ENCODE data around the gene BEND6.

DNA sequence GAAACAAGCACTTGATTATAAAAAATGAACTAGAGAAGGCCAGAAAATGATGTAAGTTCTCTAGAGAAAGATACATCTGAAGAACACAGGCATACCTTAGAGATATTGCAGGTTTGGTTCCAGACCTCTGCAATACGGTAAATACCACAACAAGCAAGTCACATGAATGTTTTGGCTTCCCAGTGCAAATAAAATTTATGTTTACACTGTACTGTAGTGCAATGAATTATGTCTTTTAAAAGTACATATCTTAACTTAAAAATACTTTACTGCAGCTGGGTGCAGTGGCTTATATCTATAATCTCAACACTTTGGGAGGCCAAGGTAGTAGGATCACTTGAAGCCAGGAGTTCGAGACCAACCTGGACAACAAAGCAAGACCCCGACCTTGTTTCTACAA, 80.6 kb downstream of the BEND6 start:
- TF ChIP-seq, protein P1, sequence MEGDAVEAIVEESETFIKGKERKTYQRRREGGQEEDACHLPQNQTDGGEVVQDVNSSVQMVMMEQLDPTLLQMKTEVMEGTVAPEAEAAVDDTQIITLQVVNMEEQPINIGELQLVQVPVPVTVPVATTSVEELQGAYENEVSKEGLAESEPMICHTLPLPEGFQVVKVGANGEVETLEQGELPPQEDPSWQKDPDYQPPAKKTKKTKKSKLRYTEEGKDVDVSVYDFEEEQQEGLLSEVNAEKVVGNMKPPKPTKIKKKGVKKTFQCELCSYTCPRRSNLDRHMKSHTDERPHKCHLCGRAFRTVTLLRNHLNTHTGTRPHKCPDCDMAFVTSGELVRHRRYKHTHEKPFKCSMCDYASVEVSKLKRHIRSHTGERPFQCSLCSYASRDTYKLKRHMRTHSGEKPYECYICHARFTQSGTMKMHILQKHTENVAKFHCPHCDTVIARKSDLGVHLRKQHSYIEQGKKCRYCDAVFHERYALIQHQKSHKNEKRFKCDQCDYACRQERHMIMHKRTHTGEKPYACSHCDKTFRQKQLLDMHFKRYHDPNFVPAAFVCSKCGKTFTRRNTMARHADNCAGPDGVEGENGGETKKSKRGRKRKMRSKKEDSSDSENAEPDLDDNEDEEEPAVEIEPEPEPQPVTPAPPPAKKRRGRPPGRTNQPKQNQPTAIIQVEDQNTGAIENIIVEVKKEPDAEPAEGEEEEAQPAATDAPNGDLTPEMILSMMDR (IDR thresholded peaks at IDR 0.05): no peak
- TF ChIP-seq POLR2A (IDR thresholded peaks at IDR 0.05): no peak

Data from lower leg skin (tissue), 3 donors.